GM12864 (cell line): ENCODE measurements around the gene SYT7.

Experiments used
- DNase-seq: peaks from one replicate; pipeline ENCODE4 v3.0.0-alpha.2; 2011; ENCODE audit warnings: low read depth
- H3K4me3 ChIP-seq: 2 replicates; pipeline ENCODE4 v1.5.1; 2011; ENCODE audit warnings: mild to moderate bottlenecking, low read depth, low read length, control low read depth
- TF ChIP-seq, protein P1 (sequence below): IDR thresholded peaks from 2 replicates; pipeline ENCODE4 v1.5.1; 2011; ENCODE audit warnings: low read depth, mild to moderate bottlenecking, moderate library complexity, low read length, control low read depth, inconsistent platforms; ENCODE audit errors: missing control alignments

SYT7 gene

DNA sequence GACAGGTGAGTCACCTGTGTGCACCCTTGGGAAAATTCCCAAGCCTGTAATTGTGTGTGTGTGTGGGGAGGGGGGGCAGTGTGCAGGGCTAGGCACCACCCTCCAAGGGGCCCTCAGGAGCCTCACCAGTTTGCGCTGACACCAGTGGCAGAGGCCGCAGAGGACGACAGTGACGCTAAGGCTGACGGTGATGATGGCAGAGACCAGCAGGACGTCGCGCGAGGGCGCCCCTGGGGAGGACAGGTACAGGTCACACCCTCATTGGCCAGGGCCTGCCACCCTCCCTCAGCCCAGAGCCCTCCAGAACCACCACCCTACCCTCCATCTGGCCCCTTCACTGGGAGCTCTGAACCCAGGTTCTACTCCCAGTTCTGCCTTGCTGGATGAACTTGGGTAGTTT is 24.9 kb downstream of the SYT7 start:
- no peak for DNase-seq
- H3K4me3 ChIP-seq, result no peak overlapping the region
- TF ChIP-seq, protein P1, sequence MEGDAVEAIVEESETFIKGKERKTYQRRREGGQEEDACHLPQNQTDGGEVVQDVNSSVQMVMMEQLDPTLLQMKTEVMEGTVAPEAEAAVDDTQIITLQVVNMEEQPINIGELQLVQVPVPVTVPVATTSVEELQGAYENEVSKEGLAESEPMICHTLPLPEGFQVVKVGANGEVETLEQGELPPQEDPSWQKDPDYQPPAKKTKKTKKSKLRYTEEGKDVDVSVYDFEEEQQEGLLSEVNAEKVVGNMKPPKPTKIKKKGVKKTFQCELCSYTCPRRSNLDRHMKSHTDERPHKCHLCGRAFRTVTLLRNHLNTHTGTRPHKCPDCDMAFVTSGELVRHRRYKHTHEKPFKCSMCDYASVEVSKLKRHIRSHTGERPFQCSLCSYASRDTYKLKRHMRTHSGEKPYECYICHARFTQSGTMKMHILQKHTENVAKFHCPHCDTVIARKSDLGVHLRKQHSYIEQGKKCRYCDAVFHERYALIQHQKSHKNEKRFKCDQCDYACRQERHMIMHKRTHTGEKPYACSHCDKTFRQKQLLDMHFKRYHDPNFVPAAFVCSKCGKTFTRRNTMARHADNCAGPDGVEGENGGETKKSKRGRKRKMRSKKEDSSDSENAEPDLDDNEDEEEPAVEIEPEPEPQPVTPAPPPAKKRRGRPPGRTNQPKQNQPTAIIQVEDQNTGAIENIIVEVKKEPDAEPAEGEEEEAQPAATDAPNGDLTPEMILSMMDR, result no peak

- no peak for DNase-seq
- TF ChIP-seq, protein P1, result no peak
These were observed 25.6 kb downstream of the SYT7 start for GRCh38 chr11:61555051-61555969.

DNA sequence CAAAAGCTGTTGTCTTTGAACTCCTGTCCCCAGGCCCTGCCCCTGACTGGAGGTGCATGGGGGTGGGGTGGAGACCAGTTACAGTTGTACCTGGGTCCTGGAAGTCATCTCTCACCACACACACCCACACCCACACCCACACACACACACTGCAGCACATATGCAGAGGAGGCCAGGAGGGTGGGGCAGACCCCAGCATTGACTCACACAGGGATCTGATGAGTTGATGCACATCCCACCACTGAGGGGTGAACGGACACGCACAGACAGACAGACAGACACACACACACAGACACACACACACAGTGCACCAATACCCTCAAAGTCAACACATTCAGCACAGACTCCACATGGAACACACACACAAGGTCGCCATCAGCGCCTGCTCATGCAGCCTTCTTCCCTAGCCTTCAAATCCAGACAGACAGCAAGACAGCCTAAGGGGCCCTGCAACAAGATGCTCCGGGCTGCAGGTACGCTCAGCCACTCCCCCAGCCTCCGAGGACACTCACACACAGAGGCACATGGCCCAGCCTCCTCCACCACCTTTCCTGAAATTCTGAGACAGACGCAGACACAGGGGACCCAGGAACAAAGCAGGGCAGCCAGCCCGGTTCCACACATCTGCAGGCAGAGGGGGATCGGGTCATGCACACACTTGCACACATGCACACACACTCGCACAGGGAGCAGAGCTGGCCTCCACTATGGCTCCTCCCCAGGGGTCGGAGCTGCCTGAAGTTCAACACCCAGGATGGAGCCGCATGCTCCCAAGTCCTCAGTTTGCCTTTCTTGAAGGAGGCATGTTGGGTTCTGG is 26.5 kb downstream of the SYT7 start:
- no peak overlapping the region for H3K4me3 ChIP-seq
- TF ChIP-seq, protein P1, result no peak
- no peak for DNase-seq

More at GRCh38 chr11:61555051-61555969, 25.6 kb downstream of the SYT7 start:
- H3K4me3 ChIP-seq, result no peak overlapping the region

- TF ChIP-seq, protein P1, result no peak
- no peak overlapping the region for H3K4me3 ChIP-seq
- no peak for DNase-seq
These were observed 27.3 kb downstream of the SYT7 start for GRCh38 chr11:61553373-61554171.

GRCh38 chr11:61552108-61552635 is 28.7 kb downstream of the SYT7 start:
- no peak for DNase-seq
- TF ChIP-seq, protein P1, result no peak
- no peak overlapping the region for H3K4me3 ChIP-seq

- TF ChIP-seq, protein P1, result no peak
- DNase-seq, result no peak
- no peak overlapping the region for H3K4me3 ChIP-seq
These were observed 29.2 kb downstream of the SYT7 start for GRCh38 chr11:61551634-61552033.
